Adipocyte (in vitro differentiated cells): ENCODE measurements around the gene LRRK1.

Source experiments
- DNase-seq: peaks from one replicate; pipeline ENCODE4 v3.0.0-alpha.2; 2015; ENCODE audit warnings: low read depth
- H3K27me3 ChIP-seq: replicated peaks from 2 replicates; pipeline ENCODE4 v1.7.0; 2013; ENCODE audit warnings: mild to moderate bottlenecking, low read length, moderate library complexity; ENCODE audit not compliant: control insufficient read depth, insufficient read depth
- H3K36me3 ChIP-seq: 2 replicates; pipeline ENCODE4 v1.7.0; 2013; ENCODE audit warnings: low read length, mild to moderate bottlenecking, moderate library complexity; ENCODE audit not compliant: control insufficient read depth, insufficient read depth, severe bottlenecking
- H3K4me1 ChIP-seq: 2 replicates; pipeline ENCODE4 v1.7.0; 2013; ENCODE audit warnings: mild to moderate bottlenecking, low read length, moderate library complexity; ENCODE audit not compliant: control insufficient read depth, insufficient read depth
- H3K4me3 ChIP-seq: 2 replicates; pipeline ENCODE4 v1.7.0; 2013; ENCODE audit warnings: mild to moderate bottlenecking, low read length, moderate library complexity
- H3K9ac ChIP-seq: 2 replicates; pipeline ENCODE4 v1.7.0; 2013; ENCODE audit warnings: mild to moderate bottlenecking, low read length, moderate library complexity
- H3K9me3 ChIP-seq: 2 replicates; pipeline ENCODE4 v1.7.0; 2013; ENCODE audit warnings: mild to moderate bottlenecking, low read length, moderate library complexity; ENCODE audit not compliant: control insufficient read depth

LRRK1 gene

GRCh38 chr15:100928632-100929280, 9.6 kb downstream of the LRRK1 start:
- DNase-seq, result no peak
- H3K4me3 ChIP-seq, result no peak overlapping the region
- H3K36me3 ChIP-seq, result peaks cover 43% of the 10 kb centered on the region
- H3K9ac ChIP-seq, result no peak overlapping the region
- H3K9me3 ChIP-seq, result no peaks in the 10 kb centered on the region
- peaks cover 6% of the 10 kb centered on the region for H3K4me1 ChIP-seq
- no peaks in the 10 kb centered on the region for H3K27me3 ChIP-seq

GRCh38 chr15:100929641-100930042, 10.5 kb downstream of the LRRK1 start:
- no peaks in the 10 kb centered on the region for H3K27me3 ChIP-seq
- no peak overlapping the region for H3K4me3 ChIP-seq
- H3K4me1 ChIP-seq, result peaks cover 6% of the 10 kb centered on the region
- peaks cover 43% of the 10 kb centered on the region for H3K36me3 ChIP-seq
- DNase-seq, result no peak
- H3K9ac ChIP-seq, result no peak overlapping the region
- no peaks in the 10 kb centered on the region for H3K9me3 ChIP-seq

- Histone ChIP-seq H3K36me3 (peaks cover 36% of the 10 kb centered on the region), H3K4me3 (no peak overlapping the region), H3K9ac (no peak overlapping the region), H3K9me3 (no peaks in the 10 kb centered on the region), H3K4me1 (peaks cover 6% of the 10 kb centered on the region), H3K27me3 (no peaks in the 10 kb centered on the region)
- no peak for DNase-seq
Observed at GRCh38 chr15:100930306-100930848, 11.2 kb downstream of the LRRK1 start.

- Histone ChIP-seq H3K9me3 (no peaks in the 10 kb centered on the region), H3K9ac (no peak overlapping the region), H3K4me3 (no peak overlapping the region), H3K27me3 (no peaks in the 10 kb centered on the region), H3K36me3 (peaks cover 30% of the 10 kb centered on the region), H3K4me1 (peaks cover 6% of the 10 kb centered on the region)
- no peak for DNase-seq
Observed at GRCh38 chr15:100931143-100931890, 12.2 kb downstream of the LRRK1 start.

GRCh38 chr15:100932676-100933348, 13.7 kb downstream of the LRRK1 start:
- Histone ChIP-seq H3K4me1 (peaks cover 6% of the 10 kb centered on the region), H3K9ac (no peak overlapping the region), H3K9me3 (no peaks in the 10 kb centered on the region), H3K27me3 (no peaks in the 10 kb centered on the region), H3K4me3 (no peak overlapping the region), H3K36me3 (peaks cover 24% of the 10 kb centered on the region)
- no peak for DNase-seq

GRCh38 chr15:100934166-100934565, 15.0 kb downstream of the LRRK1 start:
- no peaks in the 10 kb centered on the region for H3K27me3 ChIP-seq
- peaks cover 6% of the 10 kb centered on the region for H3K4me1 ChIP-seq
- no peak overlapping the region for H3K4me3 ChIP-seq
- DNase-seq, result no peak
- H3K36me3 ChIP-seq, result peaks cover 10% of the 10 kb centered on the region
- H3K9ac ChIP-seq, result no peak overlapping the region
- H3K9me3 ChIP-seq, result no peaks in the 10 kb centered on the region

GRCh38 chr15:100934726-100935125, 15.6 kb downstream of the LRRK1 start:
- no peak overlapping the region for H3K9ac ChIP-seq
- peaks cover 6% of the 10 kb centered on the region for H3K4me1 ChIP-seq
- DNase-seq, result no peak
- peaks cover 5% of the 10 kb centered on the region for H3K36me3 ChIP-seq
- no peak overlapping the region for H3K4me3 ChIP-seq
- H3K27me3 ChIP-seq, result no peaks in the 10 kb centered on the region
- H3K9me3 ChIP-seq, result no peaks in the 10 kb centered on the region

GRCh38 chr15:100937171-100937570, 18.0 kb downstream of the LRRK1 start:
- no peak overlapping the region for H3K9ac ChIP-seq
- H3K4me1 ChIP-seq, result peaks cover 6% of the 10 kb centered on the region
- no peak for DNase-seq
- no peaks in the 10 kb centered on the region for H3K9me3 ChIP-seq
- H3K27me3 ChIP-seq, result no peaks in the 10 kb centered on the region
- H3K36me3 ChIP-seq, result peaks cover 3% of the 10 kb centered on the region
- H3K4me3 ChIP-seq, result no peak overlapping the region

GRCh38 chr15:100939791-100940190, 20.6 kb downstream of the LRRK1 start:
- no peak overlapping the region for H3K9ac ChIP-seq
- H3K36me3 ChIP-seq, result peaks cover 3% of the 10 kb centered on the region
- no peaks in the 10 kb centered on the region for H3K27me3 ChIP-seq
- no peak for DNase-seq
- H3K4me1 ChIP-seq, result peaks cover 16% of the 10 kb centered on the region
- H3K9me3 ChIP-seq, result no peaks in the 10 kb centered on the region
- no peak overlapping the region for H3K4me3 ChIP-seq

GRCh38 chr15:100940767-100941379, 21.7 kb downstream of the LRRK1 start:
- peaks cover 1% of the 10 kb centered on the region for H3K36me3 ChIP-seq
- peaks cover 19% of the 10 kb centered on the region for H3K4me1 ChIP-seq
- no peak overlapping the region for H3K9ac ChIP-seq
- H3K4me3 ChIP-seq, result no peak overlapping the region
- no peak for DNase-seq
- no peaks in the 10 kb centered on the region for H3K9me3 ChIP-seq
- H3K27me3 ChIP-seq, result no peaks in the 10 kb centered on the region

- DNase-seq, result no peak
- H3K4me3 ChIP-seq, result no peak overlapping the region
- H3K36me3 ChIP-seq, result no peaks in the 10 kb centered on the region
- peaks cover 19% of the 10 kb centered on the region for H3K4me1 ChIP-seq
- no peaks in the 10 kb centered on the region for H3K27me3 ChIP-seq
- no peak overlapping the region for H3K9ac ChIP-seq
- no peaks in the 10 kb centered on the region for H3K9me3 ChIP-seq
Observed at GRCh38 chr15:100941536-100941935, 22.4 kb downstream of the LRRK1 start.
